MM.1S (cell line): Measurements from ENCODE around the gene AP1G2.

Source experiments
- EZH2phosphoT487 ChIP-seq: fragments of 300-600 bp; sonication (generic); IDR thresholded peaks from 2 replicates; pipeline ENCODE4 v1.6.1; 2018; ENCODE audit warnings: antibody characterized with exemption, low read length
- TF ChIP-seq, protein P1 (sequence below): fragments of 300-600 bp; sonication (generic); IDR thresholded peaks from 2 replicates; pipeline ENCODE4 v1.5.1; 2016; ENCODE audit warnings: antibody characterized with exemption, low read length, mixed read lengths

GRCh38 chr14:23604675-23605170 is 37.1 kb upstream of the AP1G2 start:
- TF ChIP-seq, protein P1, sequence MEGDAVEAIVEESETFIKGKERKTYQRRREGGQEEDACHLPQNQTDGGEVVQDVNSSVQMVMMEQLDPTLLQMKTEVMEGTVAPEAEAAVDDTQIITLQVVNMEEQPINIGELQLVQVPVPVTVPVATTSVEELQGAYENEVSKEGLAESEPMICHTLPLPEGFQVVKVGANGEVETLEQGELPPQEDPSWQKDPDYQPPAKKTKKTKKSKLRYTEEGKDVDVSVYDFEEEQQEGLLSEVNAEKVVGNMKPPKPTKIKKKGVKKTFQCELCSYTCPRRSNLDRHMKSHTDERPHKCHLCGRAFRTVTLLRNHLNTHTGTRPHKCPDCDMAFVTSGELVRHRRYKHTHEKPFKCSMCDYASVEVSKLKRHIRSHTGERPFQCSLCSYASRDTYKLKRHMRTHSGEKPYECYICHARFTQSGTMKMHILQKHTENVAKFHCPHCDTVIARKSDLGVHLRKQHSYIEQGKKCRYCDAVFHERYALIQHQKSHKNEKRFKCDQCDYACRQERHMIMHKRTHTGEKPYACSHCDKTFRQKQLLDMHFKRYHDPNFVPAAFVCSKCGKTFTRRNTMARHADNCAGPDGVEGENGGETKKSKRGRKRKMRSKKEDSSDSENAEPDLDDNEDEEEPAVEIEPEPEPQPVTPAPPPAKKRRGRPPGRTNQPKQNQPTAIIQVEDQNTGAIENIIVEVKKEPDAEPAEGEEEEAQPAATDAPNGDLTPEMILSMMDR = no peak
- no peak for TF ChIP-seq EZH2phosphoT487
